Naive thymus-derived CD4-positive, alpha-beta T cell (primary cell): Measurements from ENCODE around the gene HTD2. TPM values are rescaled to one million over a fixed set of nuclear protein-coding genes. Genes with fewer than 3 reads are reported as not detected.
A peak's percentile ranks its signal among the peaks of the same experiment; 100 is the strongest.

Experiments
- ATAC-seq: fragments of 150-1000 bp; cut with Tn5 transposase; 2 replicates; pipeline ENCODE4 v1.10.0; 2021; ENCODE audit warnings: mild to moderate bottlenecking, moderate library complexity
- CTCF ChIA-PET: fragments of 350-600 bp; sonication (Branson Sonifier 250); formaldehyde crosslinking; loops from one replicate; lab custom pipeline; 2021; ENCODE audit warnings: antibody characterized with exemption; lab: Charles Lee
- POLR2A ChIA-PET: fragments of 350-600 bp; sonication (Branson Sonifier 250); formaldehyde crosslinking; loops from one replicate; lab custom pipeline; 2021; ENCODE audit warnings: antibody characterized with exemption, inconsistent platforms; lab: Charles Lee
- DNase-seq, 9 donors: peaks; one replicate each; pipeline versions ENCODE4 v3.0.0 to v3.0.0-alpha.2; 2020 to 2022; ENCODE audit warnings: mixed read lengths in 1 of 9
- H3K27ac ChIP-seq: one replicate; pipeline ENCODE4 v1.7.0; 2013; ENCODE audit warnings: mild to moderate bottlenecking, low read depth, low read length, moderate library complexity
- H3K27me3 ChIP-seq, 2 donors: one replicate each; pipeline ENCODE4 v1.7.0; 2013; ENCODE audit warnings: low read length in 2 of 2, mild to moderate bottlenecking in 2 of 2, moderate library complexity in 2 of 2; ENCODE audit not compliant: control insufficient read depth in 2 of 2, insufficient read depth in 2 of 2
- H3K36me3 ChIP-seq, 3 experiments: 1 replicate in 2 of 3; 2 replicates in 1 of 3; pipeline ENCODE4 v1.7.0; 2013; ENCODE audit warnings: low read length in 3 of 3, mild to moderate bottlenecking in 3 of 3, moderate library complexity in 1 of 3; ENCODE audit not compliant: insufficient read depth in 3 of 3, control insufficient read depth in 2 of 3
- H3K4me1 ChIP-seq, 2 donors: one replicate each; pipeline ENCODE4 v1.7.0; 2013; ENCODE audit warnings: low read length in 2 of 2, mild to moderate bottlenecking in 2 of 2, moderate library complexity in 1 of 2; ENCODE audit not compliant: control insufficient read depth in 2 of 2, insufficient read depth in 2 of 2
- H3K4me3 ChIP-seq: 2 replicates; pipeline ENCODE4 v1.7.0; 2013; ENCODE audit warnings: mild to moderate bottlenecking, low read length
- H3K9me3 ChIP-seq, 3 experiments: 1 replicate in 2 of 3; 2 replicates in 1 of 3; pipeline ENCODE4 v1.7.0; 2013; ENCODE audit warnings: low read length in 3 of 3; ENCODE audit not compliant: control insufficient read depth in 2 of 3
- H3K27ac Mint-ChIP-seq, 9 donors: one replicate each; pipeline ENCODE4 v1.8.0; 2020 to 2022; ENCODE audit warnings: mixed read lengths in 9 of 9, mild to moderate bottlenecking in 8 of 9, moderate library complexity in 5 of 9, inconsistent platforms in 2 of 9
- H3K27me3 Mint-ChIP-seq, 5 donors: one replicate each; pipeline ENCODE4 v1.8.0; 2021 to 2022; ENCODE audit warnings: mixed read lengths in 5 of 5, mild to moderate bottlenecking in 1 of 5
- H3K36me3 Mint-ChIP-seq, 5 donors: one replicate each; pipeline ENCODE4 v1.8.0; 2020 to 2022; ENCODE audit warnings: mixed read lengths in 5 of 5, mild to moderate bottlenecking in 3 of 5, inconsistent platforms in 1 of 5
- H3K4me1 Mint-ChIP-seq, 7 donors: one replicate each; pipeline ENCODE4 v1.8.0; 2020 to 2022; ENCODE audit warnings: mixed read lengths in 7 of 7, mild to moderate bottlenecking in 3 of 7, inconsistent platforms in 1 of 7
- H3K4me3 Mint-ChIP-seq, 10 donors: one replicate each; pipeline ENCODE4 v1.8.0; 2020 to 2022; ENCODE audit warnings: mild to moderate bottlenecking in 10 of 10, mixed read lengths in 10 of 10, moderate library complexity in 6 of 10, inconsistent platforms in 2 of 10
- H3K9me3 Mint-ChIP-seq, 11 donors: one replicate each; pipeline ENCODE4 v1.8.0; 2020 to 2022; ENCODE audit warnings: mixed read lengths in 11 of 11, mild to moderate bottlenecking in 4 of 11, inconsistent platforms in 1 of 11, moderate library complexity in 1 of 11
- intact Hi-C, 2 donors: fragments of 100-400 bp; cut with micrococcal nuclease; formaldehyde crosslinking; loops; one replicate each; pipeline ENCODE4 v1.15.1; 2023
- polyA plus RNA-seq, 2 donors: library from polyadenylated mRNA; unstranded; fragments of 300-500 nt; fragmentation: Illumina TruSeq; gene quantifications; one replicate each; pipeline ENCODE4 v1.2.3, GENCODE V29; 2021
- total RNA-seq, 6 experiments: library from RNA in 5 of 6; stranded (reverse) in 5 of 6; gene quantifications; 1 replicate in 5 of 6; 2 replicates in 1 of 6; pipeline ENCODE4 v1.2.3 and lab custom pipeline; 2021 to 2026

The HTD2 gene
- total and polyA plus RNA-seq, 7 experiments from 2014 or later: 4.5 to 35.8 (median 10.4) TPM

DNA sequence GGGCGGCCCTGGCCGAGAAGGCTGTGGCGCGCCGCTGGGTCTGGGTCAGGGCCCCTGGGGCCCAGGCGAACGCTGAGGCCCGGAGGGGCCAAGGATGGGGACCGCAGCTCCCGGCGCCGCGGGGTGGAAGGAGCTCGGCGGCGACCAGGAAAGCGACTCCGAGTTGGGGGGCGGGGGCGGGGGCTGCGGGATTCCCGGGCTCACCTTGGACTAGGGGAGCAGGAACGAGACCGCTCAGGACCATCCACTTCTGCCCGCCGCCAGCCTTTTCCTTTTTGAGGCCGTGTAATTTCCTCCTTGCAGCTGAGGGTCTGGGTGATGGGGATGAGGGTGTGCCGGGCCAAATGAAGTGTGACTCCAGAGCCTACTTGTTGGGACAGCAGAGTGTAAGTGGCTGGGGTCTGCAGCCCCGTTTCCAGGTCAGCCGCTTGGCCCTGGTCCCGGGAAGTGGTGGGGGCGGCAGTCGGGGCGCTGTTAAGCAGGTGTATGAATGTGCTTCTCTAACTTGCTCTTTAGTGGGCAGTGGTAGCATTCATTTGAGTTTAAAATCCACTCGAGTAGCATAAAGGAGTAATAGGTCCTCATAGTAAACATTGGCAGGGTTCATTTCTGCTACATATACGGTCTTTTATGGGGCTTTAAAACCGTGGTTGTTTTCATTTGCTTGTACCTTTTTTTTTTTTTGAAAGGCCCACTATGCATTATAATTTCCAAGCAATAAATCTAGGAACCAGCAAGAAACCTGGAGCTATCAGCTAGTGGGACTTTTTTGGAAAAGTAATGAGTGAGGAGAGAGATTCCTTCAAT, 27.1 kb downstream of the HTD2 start:
- Histone ChIP-seq H3K27ac (peak overlapping the region; percentile 70), H3K36me3 (peaks cover 0 to 4% (median 0%) of the 10 kb centered on the region in 3 experiments), H3K27me3 (no peaks in the 10 kb centered on the region), H3K4me3 (peak overlapping the region; percentile 68), H3K9me3 (no peaks in the 10 kb centered on the region), H3K4me1 (peaks cover 20 to 22% of the 10 kb centered on the region in 2 donors)
- peak; percentile 43 for ATAC-seq
- H3K9me3 Mint-ChIP-seq: no peaks in the 10 kb centered on the region
- CTCF ChIA-PET: interaction anchor here (1.2 to 3.2 kb wide), 2 partner anchors 27 to 158 kb away, joined by 7 to 12 read pairs; partner anchors contain the start of genes HTD2, KCTD6 and RPP14
- POLR2A ChIA-PET: interaction anchor here (0.6 to 4.2 kb wide), 4 partner anchors 26 to 158 kb away, joined by 3 to 29 read pairs (median 3); partner anchors contain the start of genes HTD2 and RPP14
- H3K27me3 Mint-ChIP-seq: no peaks in the 10 kb centered on the region
- H3K4me1 Mint-ChIP-seq: peaks cover 30 to 47% (median 38%) of the 10 kb centered on the region in 7 donors
- H3K27ac Mint-ChIP-seq: peak overlapping the region; percentile 65 to 97 (median 88)
- DNase-seq: peak in 8 of 9 donors; percentile 5 to 51 (median 20)
- intact Hi-C loops: loop anchor here (1.0 to 5.0 kb wide), 6 partner anchors 17 to 199 kb away; partner anchors contain the start of gene PDHB (in 1 of the 2)
- peak overlapping the region; percentile 83 to 100 (median 99) for H3K4me3 Mint-ChIP-seq
- peaks cover 0 to 7% (median 4%) of the 10 kb centered on the region in 5 donors for H3K36me3 Mint-ChIP-seq

DNA sequence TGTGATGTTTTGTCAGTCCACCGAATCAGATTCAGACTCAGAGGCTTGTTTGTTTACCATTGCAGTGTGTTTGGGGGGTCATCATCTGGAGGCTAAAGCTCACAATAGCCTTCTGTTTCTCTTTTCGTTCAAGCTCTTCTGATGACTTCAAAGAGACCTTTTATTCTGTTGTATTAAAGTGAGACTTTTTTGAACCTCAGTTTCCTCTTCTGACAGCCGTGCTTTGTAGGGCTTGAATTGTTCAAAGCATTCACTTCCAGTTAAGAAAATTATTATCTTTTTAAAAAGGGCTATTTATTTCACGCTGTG, 27.6 kb downstream of the HTD2 start:
- Mint-ChIP-seq H3K36me3 (peaks cover 0 to 10% (median 6%) of the 10 kb centered on the region in 5 donors), H3K4me3 (peak overlapping the region; percentile 45 to 100 (median 98)), H3K9me3 (no peaks in the 10 kb centered on the region), H3K27ac (peak overlapping the region in 6 of 9 donors; percentile 65 to 97 (median 86)), H3K4me1 (peaks cover 30 to 47% (median 41%) of the 10 kb centered on the region in 7 donors), H3K27me3 (no peaks in the 10 kb centered on the region)
- intact Hi-C loops: loop anchor here in 1 of 2 donors (1.0 to 5.0 kb wide), 2 partner anchors 20 to 138 kb away; no protein-coding TSS in a partner anchor
- CTCF ChIA-PET: interaction anchor here (1.2 to 3.2 kb wide), 2 partner anchors 27 to 157 kb away, joined by 7 to 12 read pairs; partner anchors contain the start of genes HTD2, KCTD6 and RPP14
- no peak for DNase-seq
- Histone ChIP-seq H3K27me3 (no peaks in the 10 kb centered on the region), H3K4me3 (peak overlapping the region; percentile 68), H3K4me1 (peaks cover 20 to 22% of the 10 kb centered on the region in 2 donors), H3K27ac (peak overlapping the region; percentile 70), H3K9me3 (no peaks in the 10 kb centered on the region), H3K36me3 (peaks cover 0 to 4% (median 0%) of the 10 kb centered on the region in 3 experiments)
- POLR2A ChIA-PET: interaction anchor here (1.0 to 4.2 kb wide), 2 partner anchors 26 kb away, joined by 3 to 29 read pairs; partner anchors contain the start of genes HTD2 and RPP14
- no peak for ATAC-seq

DNA sequence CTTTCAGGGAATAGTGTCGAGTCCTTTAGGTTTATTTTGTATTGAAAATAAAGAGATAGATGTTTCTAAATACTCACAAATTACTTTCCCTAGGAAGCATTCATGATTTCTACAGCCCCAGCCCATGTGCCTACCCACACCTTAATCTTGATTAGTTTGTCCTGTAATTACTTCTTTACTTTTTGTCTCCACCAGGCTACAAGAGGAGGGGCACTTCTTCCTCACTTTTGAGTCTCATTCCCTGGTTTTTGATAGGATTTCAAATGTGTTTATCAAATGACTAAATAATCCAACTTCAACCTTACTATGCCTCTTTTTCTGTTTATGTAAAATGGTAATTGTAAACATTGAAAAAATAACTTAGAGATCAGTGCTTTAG, 28.2 kb downstream of the HTD2 start:
- ChIA-PET POLR2A (interaction anchor here (2.2 kb wide), 1 partner anchor 28 kb away, joined by 7 read pairs; the partner anchor contains the start of genes HTD2 and RPP14), CTCF (interaction anchor here (0.7 to 3.2 kb wide), 4 partner anchors 15 to 157 kb away, joined by 3 to 12 read pairs (median 8); partner anchors contain the start of genes HTD2, KCTD6 and RPP14)
- no peak for DNase-seq
- peak overlapping the region in 4 of 9 donors; percentile 14 to 84 (median 58) for H3K27ac Mint-ChIP-seq
- H3K4me1 Mint-ChIP-seq: peaks cover 30 to 47% (median 41%) of the 10 kb centered on the region in 7 donors
- Histone ChIP-seq H3K9me3 (no peaks in the 10 kb centered on the region), H3K4me3 (no peak overlapping the region), H3K36me3 (peaks cover 0 to 4% (median 0%) of the 10 kb centered on the region in 3 experiments), H3K27ac (no peak overlapping the region), H3K4me1 (peaks cover 20 to 22% of the 10 kb centered on the region in 2 donors), H3K27me3 (no peaks in the 10 kb centered on the region)
- H3K27me3 Mint-ChIP-seq: no peaks in the 10 kb centered on the region
- ATAC-seq: no peak
- H3K9me3 Mint-ChIP-seq: no peaks in the 10 kb centered on the region
- peak overlapping the region; percentile 31 to 100 (median 98) for H3K4me3 Mint-ChIP-seq
- intact Hi-C loops: loop anchor here in 1 of 2 donors (1.0 to 5.0 kb wide), 2 partner anchors 20 to 138 kb away; no protein-coding TSS in a partner anchor
- H3K36me3 Mint-ChIP-seq: peaks cover 0 to 13% (median 11%) of the 10 kb centered on the region in 5 donors

DNA sequence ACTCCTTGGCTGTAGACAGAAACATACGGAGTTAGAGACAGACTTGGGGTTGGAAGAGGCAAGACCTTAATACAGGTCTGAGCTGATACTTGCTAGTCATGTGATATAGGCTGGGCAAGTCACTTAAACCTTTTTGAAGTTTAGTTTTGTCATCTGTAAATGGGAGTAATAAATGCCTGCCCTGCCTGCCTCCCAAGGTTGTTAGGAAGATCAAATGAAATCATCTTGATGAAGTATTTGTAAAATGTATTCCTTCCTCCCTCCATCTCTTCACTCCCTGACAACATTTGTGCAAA, 29.3 kb downstream of the HTD2 start:
- H3K9me3 ChIP-seq: no peaks in the 10 kb centered on the region
- peaks cover 30 to 47% (median 42%) of the 10 kb centered on the region in 7 donors for H3K4me1 Mint-ChIP-seq
- intact Hi-C loops: no loop called here
- H3K36me3 ChIP-seq: peaks cover 0 to 4% (median 0%) of the 10 kb centered on the region in 3 experiments
- H3K27me3 ChIP-seq: no peaks in the 10 kb centered on the region
- peaks cover 20 to 22% of the 10 kb centered on the region in 2 donors for H3K4me1 ChIP-seq
- H3K4me3 ChIP-seq: no peak overlapping the region
- POLR2A ChIA-PET: interaction anchor here (2.2 kb wide), 1 partner anchor 29 kb away, joined by 7 read pairs; the partner anchor contains the start of genes HTD2 and RPP14
- CTCF ChIA-PET: interaction anchor here (0.6 to 3.2 kb wide), 2 partner anchors 29 to 168 kb away, joined by 3 to 12 read pairs; partner anchors contain the start of genes HTD2 and RPP14
- DNase-seq: no peak
- no peak overlapping the region for H3K27ac ChIP-seq
- H3K36me3 Mint-ChIP-seq: peaks cover 0 to 14% (median 13%) of the 10 kb centered on the region in 5 donors
- peak overlapping the region in 7 of 10 donors; percentile 15 to 100 (median 62) for H3K4me3 Mint-ChIP-seq
- no peaks in the 10 kb centered on the region for H3K9me3 Mint-ChIP-seq
- H3K27ac Mint-ChIP-seq: peak overlapping the region in 3 of 9 donors; percentile 11 to 93 (median 18)
- ATAC-seq: no peak
- no peaks in the 10 kb centered on the region for H3K27me3 Mint-ChIP-seq

DNA sequence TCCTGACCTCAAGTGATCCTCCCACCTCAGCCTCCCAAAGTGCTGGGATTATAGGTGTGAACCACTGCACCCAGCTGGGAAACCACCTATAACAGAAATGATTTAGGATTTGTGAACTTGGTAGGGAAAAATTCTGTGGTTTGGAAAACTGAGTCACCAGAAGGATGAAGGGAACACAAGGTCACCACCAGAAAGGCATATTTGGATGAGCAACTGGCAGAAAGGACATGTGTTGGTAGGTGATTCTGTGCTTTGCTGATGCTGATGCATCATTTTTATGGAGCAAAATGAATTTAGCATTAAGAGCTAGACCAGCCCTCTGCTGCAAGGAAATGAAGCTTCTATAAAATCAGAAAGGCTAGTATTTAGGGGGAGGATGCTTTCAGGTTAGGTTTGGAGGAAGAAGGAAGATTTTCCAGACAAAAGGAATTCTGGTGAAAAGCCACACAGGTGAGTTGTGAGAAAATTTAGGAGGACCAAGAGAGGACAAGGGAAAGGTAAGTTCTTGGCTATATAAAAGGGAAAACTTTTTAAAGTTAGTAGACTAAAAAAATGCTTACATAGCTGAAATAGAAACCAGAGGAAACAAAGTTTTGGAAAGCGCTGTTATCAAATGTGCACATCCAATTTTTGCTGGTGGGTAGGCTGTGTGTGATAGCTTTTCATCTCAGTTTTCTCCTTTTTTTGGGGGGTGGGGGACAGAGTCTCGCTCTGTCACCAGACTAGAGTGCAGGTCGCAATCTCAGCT, 30.0 kb downstream of the HTD2 start:
- H3K4me3 Mint-ChIP-seq: peak overlapping the region in 3 of 10 donors; percentile 3 to 83 (median 21)
- peaks cover 30 to 52% (median 46%) of the 10 kb centered on the region in 7 donors for H3K4me1 Mint-ChIP-seq
- H3K27ac ChIP-seq: no peak overlapping the region
- intact Hi-C loops: no loop called here
- no peaks in the 10 kb centered on the region for H3K9me3 ChIP-seq
- H3K27me3 ChIP-seq: no peaks in the 10 kb centered on the region
- DNase-seq (no peak), ATAC-seq (no peak)
- H3K36me3 Mint-ChIP-seq: peaks cover 0 to 22% (median 17%) of the 10 kb centered on the region in 5 donors
- no peaks in the 10 kb centered on the region for H3K27me3 Mint-ChIP-seq
- H3K27ac Mint-ChIP-seq: peak overlapping the region in 1 of 9 donors; percentile 5
- no peak overlapping the region for H3K4me3 ChIP-seq
- H3K9me3 Mint-ChIP-seq: no peaks in the 10 kb centered on the region
- H3K36me3 ChIP-seq: peaks cover 0 to 4% (median 0%) of the 10 kb centered on the region in 3 experiments
- POLR2A ChIA-PET: interaction anchor here (2.2 kb wide), 1 partner anchor 29 kb away, joined by 7 read pairs; the partner anchor contains the start of genes HTD2 and RPP14
- CTCF ChIA-PET: interaction anchor here (0.7 to 1.0 kb wide), 2 partner anchors 79 to 305 kb away, joined by 3 to 13 read pairs; no protein-coding TSS in a partner anchor
- peaks cover 20 to 22% of the 10 kb centered on the region in 2 donors for H3K4me1 ChIP-seq
